ENCODE data around the gene FAM170B.

FAM170B gene

DNA sequence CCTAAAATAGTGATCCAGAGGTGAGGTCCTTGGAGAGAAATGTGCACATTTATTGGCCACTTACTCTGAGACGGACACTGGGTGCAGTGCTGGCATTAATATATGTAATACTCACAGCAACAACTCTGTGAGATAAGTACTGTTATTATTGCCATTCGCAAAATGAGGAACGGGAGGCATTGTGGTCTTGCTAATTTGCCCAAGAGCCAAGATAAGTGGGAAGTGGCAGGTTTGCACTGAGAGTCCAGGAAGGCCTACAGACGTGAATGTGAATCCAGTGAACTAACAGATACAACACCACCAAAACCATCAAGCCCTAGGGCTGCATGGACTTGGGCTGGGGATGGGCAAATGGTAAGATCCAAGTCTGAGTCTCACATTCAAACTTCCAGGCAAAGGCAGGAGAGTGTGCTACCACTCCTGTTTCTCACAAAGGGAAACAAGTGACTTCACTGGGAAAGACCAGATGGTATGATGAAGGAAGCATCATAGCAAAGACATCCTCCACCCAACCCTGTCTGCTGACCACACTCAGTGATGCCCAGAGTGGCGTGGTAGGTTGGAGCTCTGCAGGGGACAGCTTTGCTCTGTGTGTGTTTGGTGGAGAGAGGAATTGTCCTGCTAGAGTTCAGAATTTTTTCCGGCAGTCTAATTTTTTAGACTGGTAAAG, 35.1 kb upstream of the FAM170B start:
- no peak overlapping the region for H3K9ac ChIP-seq (ENCODE audit: low read depth in 1 of 2, low read length in 2 of 2)
- H3K36me3 ChIP-seq (ENCODE audit: control insufficient read depth in 1 of 2, insufficient read depth in 2 of 2, low read length in 2 of 2): peaks cover 0 to 12% of the 10 kb centered on the region in 2 donors
- no peak overlapping the region for H3K27ac ChIP-seq (ENCODE audit: low read depth, low read length)
- H3K9me3 ChIP-seq (ENCODE audit: control insufficient read depth in 1 of 2, low read length in 2 of 2): no peaks in the 10 kb centered on the region
- H3K4me3 ChIP-seq (ENCODE audit: low read depth in 1 of 2, low read length in 2 of 2): no peak overlapping the region
- H3K27me3 ChIP-seq (ENCODE audit: control insufficient read depth in 1 of 2, insufficient read depth in 2 of 2, low read length in 2 of 2): no peaks in the 10 kb centered on the region
- H3K4me1 ChIP-seq (ENCODE audit: control insufficient read depth in 1 of 2, insufficient read depth in 2 of 2, low read length in 2 of 2): peaks cover 5 to 6% of the 10 kb centered on the region in 2 donors

DNA sequence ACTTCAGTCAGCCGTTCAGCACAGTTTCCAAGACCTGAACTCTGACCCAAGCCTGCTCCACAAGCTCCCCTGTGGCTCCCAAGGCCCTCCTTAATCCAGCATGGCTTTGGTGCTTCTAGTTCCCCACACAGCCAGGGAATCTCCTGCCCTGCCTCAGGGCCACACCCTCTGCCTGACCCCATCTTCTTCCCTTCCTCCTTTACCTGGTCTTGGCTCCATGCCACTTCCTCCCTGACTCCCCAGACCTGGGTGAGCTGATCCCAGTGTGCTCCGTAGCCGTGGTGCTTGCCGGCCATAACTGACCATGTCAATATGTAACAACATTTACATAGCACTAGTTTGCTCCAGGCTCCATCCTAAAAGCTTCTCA, 34.3 kb upstream of the FAM170B start:
- H3K4me1 ChIP-seq (ENCODE audit: control insufficient read depth in 1 of 2, insufficient read depth in 2 of 2, low read length in 2 of 2): peaks cover 5 to 6% of the 10 kb centered on the region in 2 donors
- no peak overlapping the region for H3K9ac ChIP-seq (ENCODE audit: low read depth in 1 of 2, low read length in 2 of 2)
- H3K36me3 ChIP-seq (ENCODE audit: control insufficient read depth in 1 of 2, insufficient read depth in 2 of 2, low read length in 2 of 2): peaks cover 0 to 12% of the 10 kb centered on the region in 2 donors

DNA sequence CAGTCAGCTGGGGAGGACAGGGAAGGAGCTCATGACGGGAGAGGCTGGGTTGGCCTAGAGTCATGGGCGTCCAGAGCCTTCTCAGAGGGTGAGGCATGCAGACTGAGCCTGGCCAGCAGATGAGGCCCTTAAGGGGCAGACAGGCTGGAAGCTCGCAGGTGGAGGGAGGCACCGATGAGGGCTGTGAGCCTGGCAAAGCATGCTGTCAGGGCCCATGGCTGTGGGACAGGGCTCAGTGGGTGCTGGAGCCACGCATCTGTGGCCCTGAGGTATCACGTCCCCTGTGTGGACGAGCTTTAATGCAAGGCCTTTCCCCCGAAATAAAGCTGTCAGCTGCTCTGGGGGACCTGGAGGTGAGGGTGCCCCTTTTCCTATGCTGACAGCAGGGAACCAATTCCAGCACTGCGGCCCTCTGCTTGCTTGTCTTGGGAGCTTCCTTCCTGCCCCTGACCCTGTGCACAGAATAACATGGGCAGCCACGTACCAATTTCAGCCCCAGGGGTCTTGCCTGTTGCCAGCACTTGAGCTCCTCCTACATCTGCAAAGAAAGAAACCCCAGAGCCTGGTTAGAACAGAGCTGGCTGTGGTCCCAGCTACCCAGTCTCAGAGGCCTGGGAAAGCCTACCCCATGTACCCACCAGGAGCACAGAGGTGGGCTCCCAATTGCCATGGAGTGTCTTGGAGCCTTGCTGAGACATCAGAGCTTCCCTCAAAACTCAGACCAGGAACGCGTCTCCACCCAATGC, 33.8 kb upstream of the FAM170B start:
- H3K9ac ChIP-seq (ENCODE audit: low read depth in 1 of 2, low read length in 2 of 2): no peak overlapping the region
- no peak overlapping the region for H3K4me3 ChIP-seq (ENCODE audit: low read depth in 1 of 2, low read length in 2 of 2)
- H3K27me3 ChIP-seq (ENCODE audit: control insufficient read depth in 1 of 2, insufficient read depth in 2 of 2, low read length in 2 of 2): no peaks in the 10 kb centered on the region
- peaks cover 4 to 5% of the 10 kb centered on the region in 2 donors for H3K4me1 ChIP-seq (ENCODE audit: control insufficient read depth in 1 of 2, insufficient read depth in 2 of 2, low read length in 2 of 2)
- H3K36me3 ChIP-seq (ENCODE audit: control insufficient read depth in 1 of 2, insufficient read depth in 2 of 2, low read length in 2 of 2): peaks cover 0 to 14% of the 10 kb centered on the region in 2 donors
- no peaks in the 10 kb centered on the region for H3K9me3 ChIP-seq (ENCODE audit: control insufficient read depth in 1 of 2, low read length in 2 of 2)
- H3K27ac ChIP-seq (ENCODE audit: low read depth, low read length): no peak overlapping the region

More for the DNA sequence above, 34.3 kb upstream of the FAM170B start:
- H3K27me3 ChIP-seq (ENCODE audit: control insufficient read depth in 1 of 2, insufficient read depth in 2 of 2, low read length in 2 of 2): no peaks in the 10 kb centered on the region
- H3K27ac ChIP-seq (ENCODE audit: low read depth, low read length): no peak overlapping the region
- no peak overlapping the region for H3K4me3 ChIP-seq (ENCODE audit: low read depth in 1 of 2, low read length in 2 of 2)
- H3K9me3 ChIP-seq (ENCODE audit: control insufficient read depth in 1 of 2, low read length in 2 of 2): no peaks in the 10 kb centered on the region

DNA sequence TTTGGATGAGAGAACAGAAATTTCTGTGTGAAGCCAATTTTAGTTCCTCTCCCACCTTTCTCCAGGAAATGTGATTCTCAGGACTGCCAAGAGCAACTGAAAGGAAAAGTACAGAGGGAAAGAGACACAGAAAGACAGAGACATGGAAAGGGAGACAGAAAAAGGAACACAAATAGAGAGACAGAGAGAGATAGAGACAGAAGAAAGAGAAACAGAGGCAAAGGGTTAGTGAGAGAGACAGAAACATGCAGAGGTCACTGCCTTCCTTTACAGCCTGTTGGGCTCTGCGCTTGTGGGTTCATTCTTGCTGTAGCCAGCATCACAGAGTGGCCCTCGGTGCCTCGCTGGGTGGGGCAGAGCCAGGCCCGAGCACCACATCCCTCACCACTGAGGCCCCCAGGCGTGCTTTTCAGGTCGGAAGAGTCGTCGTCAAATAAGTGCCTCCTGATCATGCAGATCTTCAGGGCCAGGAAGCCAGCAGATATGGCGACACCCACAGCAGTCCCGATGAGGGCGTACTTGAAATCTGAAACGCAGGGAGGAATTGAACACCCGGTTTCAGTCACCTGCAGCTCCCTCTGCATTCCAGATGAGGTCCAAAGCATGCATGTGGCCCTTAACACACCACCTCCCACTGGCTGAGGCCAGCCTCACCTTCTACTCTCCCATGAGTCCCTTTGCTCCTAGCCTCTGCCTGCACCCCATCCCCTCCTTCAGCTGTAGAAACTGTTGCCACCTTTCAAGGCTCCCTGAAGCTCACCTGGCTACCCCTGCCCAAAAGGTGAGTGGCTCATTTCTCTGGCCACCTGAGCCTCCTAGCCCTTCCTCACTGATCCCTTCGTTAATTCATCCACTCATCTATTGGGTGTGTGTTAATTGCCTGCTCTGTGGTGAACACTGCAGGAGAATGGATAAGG, 32.9 kb upstream of the FAM170B start:
- no peaks in the 10 kb centered on the region for H3K9me3 ChIP-seq (ENCODE audit: control insufficient read depth in 1 of 2, low read length in 2 of 2)
- peaks cover 0 to 5% of the 10 kb centered on the region in 2 donors for H3K4me1 ChIP-seq (ENCODE audit: control insufficient read depth in 1 of 2, insufficient read depth in 2 of 2, low read length in 2 of 2)
- no peaks in the 10 kb centered on the region for H3K27me3 ChIP-seq (ENCODE audit: control insufficient read depth in 1 of 2, insufficient read depth in 2 of 2, low read length in 2 of 2)
- no peak overlapping the region for H3K9ac ChIP-seq (ENCODE audit: low read depth in 1 of 2, low read length in 2 of 2)
- H3K27ac ChIP-seq (ENCODE audit: low read depth, low read length): no peak overlapping the region
- peaks cover 0 to 14% of the 10 kb centered on the region in 2 donors for H3K36me3 ChIP-seq (ENCODE audit: control insufficient read depth in 1 of 2, insufficient read depth in 2 of 2, low read length in 2 of 2)
- no peak overlapping the region for H3K4me3 ChIP-seq (ENCODE audit: low read depth in 1 of 2, low read length in 2 of 2)

DNA sequence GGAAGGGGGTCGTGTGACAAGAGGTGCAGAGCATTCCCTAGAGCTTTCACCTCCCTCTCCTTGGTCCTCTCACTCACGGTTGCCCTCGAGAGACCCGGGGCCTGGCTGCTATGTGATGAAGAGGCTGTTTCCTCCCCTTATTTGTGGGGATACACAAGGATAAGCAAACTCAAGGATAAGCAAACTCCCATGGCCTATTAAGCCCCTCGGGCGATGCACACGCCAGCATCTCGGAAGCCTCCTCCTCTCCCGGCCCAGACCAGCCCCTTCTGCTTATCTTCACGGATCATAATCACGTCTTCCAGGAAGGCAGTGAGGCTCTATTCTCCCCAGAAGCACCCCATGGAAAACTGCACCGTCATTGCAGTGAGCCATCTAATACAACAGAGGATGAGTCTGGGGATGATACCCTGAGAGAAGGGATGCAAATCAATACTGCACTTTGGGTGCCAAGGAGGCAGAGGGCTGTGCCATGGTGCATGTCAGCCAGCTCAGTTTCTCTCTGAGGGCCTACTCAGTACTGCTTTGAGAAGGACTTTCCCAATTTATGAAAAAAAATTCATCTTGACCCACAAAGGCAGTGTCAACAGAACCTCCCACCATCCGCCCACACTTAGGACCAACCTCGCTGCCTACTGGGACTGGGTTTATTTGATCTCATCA, 32.1 kb upstream of the FAM170B start:
- Histone ChIP-seq H3K9me3 (ENCODE audit: control insufficient read depth in 1 of 2, low read length in 2 of 2) (no peaks in the 10 kb centered on the region), H3K4me1 (ENCODE audit: control insufficient read depth in 1 of 2, insufficient read depth in 2 of 2, low read length in 2 of 2) (no peaks in the 10 kb centered on the region), H3K27me3 (ENCODE audit: control insufficient read depth in 1 of 2, insufficient read depth in 2 of 2, low read length in 2 of 2) (no peaks in the 10 kb centered on the region), H3K9ac (ENCODE audit: low read depth in 1 of 2, low read length in 2 of 2) (no peak overlapping the region), H3K27ac (ENCODE audit: low read depth, low read length) (no peak overlapping the region), H3K4me3 (ENCODE audit: low read depth in 1 of 2, low read length in 2 of 2) (no peak overlapping the region), H3K36me3 (ENCODE audit: control insufficient read depth in 1 of 2, insufficient read depth in 2 of 2, low read length in 2 of 2) (peaks cover 0 to 14% of the 10 kb centered on the region in 2 donors)

DNA sequence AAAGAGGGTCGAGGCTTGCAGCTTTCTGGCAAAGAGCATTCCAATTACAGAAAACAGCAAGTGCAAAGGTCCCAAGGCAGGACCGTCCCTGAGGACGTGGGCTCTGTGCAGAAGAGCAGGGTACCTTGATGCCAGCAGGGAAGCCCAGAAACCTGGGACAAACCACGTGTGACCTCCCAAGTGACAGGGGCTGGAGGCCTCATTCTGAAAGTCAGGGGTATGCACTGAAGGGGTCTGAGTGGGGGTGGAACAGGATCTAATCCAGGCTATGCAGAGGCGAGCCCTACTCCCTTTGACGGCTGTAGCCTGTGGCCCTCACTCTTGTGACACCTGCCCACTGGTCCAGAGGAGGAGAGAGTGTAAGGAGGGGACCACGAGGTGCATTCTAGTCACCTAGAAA, 31.4 kb upstream of the FAM170B start:
- Histone ChIP-seq H3K9me3 (ENCODE audit: control insufficient read depth in 1 of 2, low read length in 2 of 2) (no peaks in the 10 kb centered on the region), H3K27me3 (ENCODE audit: control insufficient read depth in 1 of 2, insufficient read depth in 2 of 2, low read length in 2 of 2) (no peaks in the 10 kb centered on the region), H3K4me1 (ENCODE audit: control insufficient read depth in 1 of 2, insufficient read depth in 2 of 2, low read length in 2 of 2) (no peaks in the 10 kb centered on the region), H3K36me3 (ENCODE audit: control insufficient read depth in 1 of 2, insufficient read depth in 2 of 2, low read length in 2 of 2) (peaks cover 0 to 14% of the 10 kb centered on the region in 2 donors), H3K9ac (ENCODE audit: low read depth in 1 of 2, low read length in 2 of 2) (no peak overlapping the region), H3K27ac (ENCODE audit: low read depth, low read length) (no peak overlapping the region), H3K4me3 (ENCODE audit: low read depth in 1 of 2, low read length in 2 of 2) (no peak overlapping the region)

DNA sequence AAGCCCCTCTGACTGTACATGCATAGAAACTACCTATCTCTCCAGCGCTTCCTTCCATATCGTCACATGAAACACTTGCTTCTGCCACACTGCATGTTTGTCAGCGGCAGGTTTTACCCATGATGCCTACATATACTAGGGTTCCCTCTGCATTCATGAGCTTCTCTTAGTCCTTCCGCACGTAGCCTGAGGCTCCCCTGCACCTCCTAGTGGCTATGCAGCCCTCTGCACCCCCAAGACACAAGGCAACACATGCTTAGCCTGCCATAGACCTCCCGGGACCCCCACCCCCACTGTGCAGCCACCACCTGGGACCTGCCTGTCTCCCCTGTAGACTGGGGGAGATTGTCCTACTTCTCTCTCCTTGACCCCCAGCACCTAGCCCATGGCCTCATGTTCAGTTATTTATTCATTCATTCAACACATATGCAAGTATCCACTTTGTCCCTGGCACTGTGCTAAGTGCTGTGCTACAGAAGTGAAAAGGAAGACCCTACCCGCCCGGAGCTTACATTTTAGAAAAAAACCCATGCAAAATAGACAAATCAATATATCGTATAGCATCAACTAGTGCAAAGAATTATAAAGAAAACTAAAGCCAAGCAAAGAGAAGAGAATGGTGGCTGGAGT, 30.9 kb upstream of the FAM170B start:
- H3K9me3 ChIP-seq (ENCODE audit: control insufficient read depth in 1 of 2, low read length in 2 of 2): no peaks in the 10 kb centered on the region
- peaks cover 0 to 14% of the 10 kb centered on the region in 2 donors for H3K36me3 ChIP-seq (ENCODE audit: control insufficient read depth in 1 of 2, insufficient read depth in 2 of 2, low read length in 2 of 2)
- no peaks in the 10 kb centered on the region for H3K27me3 ChIP-seq (ENCODE audit: control insufficient read depth in 1 of 2, insufficient read depth in 2 of 2, low read length in 2 of 2)
- H3K4me1 ChIP-seq (ENCODE audit: control insufficient read depth in 1 of 2, insufficient read depth in 2 of 2, low read length in 2 of 2): no peaks in the 10 kb centered on the region
- no peak overlapping the region for H3K27ac ChIP-seq (ENCODE audit: low read depth, low read length)
- no peak overlapping the region for H3K9ac ChIP-seq (ENCODE audit: low read depth in 1 of 2, low read length in 2 of 2)
- no peak overlapping the region for H3K4me3 ChIP-seq (ENCODE audit: low read depth in 1 of 2, low read length in 2 of 2)

DNA sequence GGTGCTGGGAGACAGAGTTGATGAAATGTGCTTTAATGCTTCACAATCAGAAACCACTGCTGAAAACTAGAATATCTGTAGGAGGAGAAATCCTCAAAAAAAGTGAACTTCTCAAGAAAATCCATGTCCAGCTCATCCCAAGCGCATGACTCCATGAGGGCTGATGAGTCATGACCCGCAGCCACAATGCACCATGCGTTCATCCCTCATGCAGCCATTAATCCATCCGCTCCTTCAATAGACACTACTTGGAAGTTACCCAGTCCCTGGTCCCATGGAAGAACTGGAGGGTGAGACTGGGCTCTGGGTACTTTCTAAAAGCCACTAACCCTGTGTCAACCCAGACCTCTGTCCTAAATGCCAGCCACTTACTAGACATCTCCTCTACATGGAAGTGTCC, 29.9 kb upstream of the FAM170B start:
- H3K27me3 ChIP-seq (ENCODE audit: control insufficient read depth in 1 of 2, insufficient read depth in 2 of 2, low read length in 2 of 2): no peaks in the 10 kb centered on the region
- no peak overlapping the region for H3K9ac ChIP-seq (ENCODE audit: low read depth in 1 of 2, low read length in 2 of 2)
- H3K4me3 ChIP-seq (ENCODE audit: low read depth in 1 of 2, low read length in 2 of 2): no peak overlapping the region
- peaks cover 0 to 14% of the 10 kb centered on the region in 2 donors for H3K36me3 ChIP-seq (ENCODE audit: control insufficient read depth in 1 of 2, insufficient read depth in 2 of 2, low read length in 2 of 2)
- H3K9me3 ChIP-seq (ENCODE audit: control insufficient read depth in 1 of 2, low read length in 2 of 2): no peaks in the 10 kb centered on the region
- H3K27ac ChIP-seq (ENCODE audit: low read depth, low read length): no peak overlapping the region
- H3K4me1 ChIP-seq (ENCODE audit: control insufficient read depth in 1 of 2, insufficient read depth in 2 of 2, low read length in 2 of 2): no peaks in the 10 kb centered on the region

DNA sequence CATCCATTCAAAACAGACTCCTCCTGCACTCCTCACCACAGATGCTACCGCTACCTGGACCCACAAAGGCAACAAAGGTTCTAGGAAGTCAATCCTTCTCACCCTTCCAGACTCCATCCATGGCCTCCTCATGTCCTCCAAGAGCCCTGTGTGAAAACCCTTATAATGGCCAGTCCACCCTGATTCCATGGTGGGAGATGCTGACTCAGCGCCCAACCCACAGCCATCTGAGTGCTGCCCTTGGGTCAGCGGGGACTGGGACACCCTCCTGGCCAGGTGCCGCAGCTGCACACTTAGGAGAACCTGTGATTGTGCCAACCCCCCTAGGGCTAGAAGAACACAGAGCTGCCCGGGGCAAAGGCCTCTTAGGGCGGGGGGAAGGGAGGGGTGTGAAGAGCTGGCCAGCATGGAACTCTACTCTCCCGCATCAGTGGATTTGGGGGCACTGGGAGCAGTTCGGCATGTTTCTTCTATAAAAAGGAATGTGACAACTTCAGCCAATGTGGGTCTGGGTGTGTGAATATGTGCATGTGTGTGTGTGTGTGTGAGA, 29.0 kb upstream of the FAM170B start:
- Histone ChIP-seq H3K27me3 (ENCODE audit: control insufficient read depth in 1 of 2, insufficient read depth in 2 of 2, low read length in 2 of 2) (no peaks in the 10 kb centered on the region), H3K27ac (ENCODE audit: low read depth, low read length) (no peak overlapping the region), H3K4me3 (ENCODE audit: low read depth in 1 of 2, low read length in 2 of 2) (no peak overlapping the region), H3K36me3 (ENCODE audit: control insufficient read depth in 1 of 2, insufficient read depth in 2 of 2, low read length in 2 of 2) (peaks cover 0 to 14% of the 10 kb centered on the region in 2 donors), H3K4me1 (ENCODE audit: control insufficient read depth in 1 of 2, insufficient read depth in 2 of 2, low read length in 2 of 2) (no peaks in the 10 kb centered on the region), H3K9me3 (ENCODE audit: control insufficient read depth in 1 of 2, low read length in 2 of 2) (no peaks in the 10 kb centered on the region), H3K9ac (ENCODE audit: low read depth in 1 of 2, low read length in 2 of 2) (no peak overlapping the region)

Measured in duodenal mucosa (tissue), 2 donors.